D721Med (cell line): Measurements from ENCODE around the gene CFAP210.
A peak's percentile ranks its signal among the peaks of the same experiment; 100 is the strongest.
"Not testable (repeated sequence)": the region's sequence is repeated elsewhere in the genome, so short reads cannot be mapped to it uniquely, and the experiment has no call there.

ENCODE experiments used
- DNase-seq: peaks from one replicate; pipeline ENCODE4 v3.0.0; 2011; ENCODE audit warnings: low spot score; ENCODE audit not compliant: insufficient read length
- FAIRE-seq: peaks from 2 replicates; lab custom pipeline; 2011; peaks lifted over from hg19 to GRCh38; lab: Jason Lieb, UNC
- TF ChIP-seq, protein P1 (sequence below): IDR thresholded peaks from 2 replicates; pipeline ENCODE4 v1.5.1; 2012; ENCODE audit warnings: mild to moderate bottlenecking, control low read depth; ENCODE audit not compliant: insufficient read depth; ENCODE audit errors: missing control alignments

CFAP210 gene

GRCh38 chr2:169704160-169704708, 10.0 kb upstream of the CFAP210 start:
- FAIRE-seq (no peak), DNase-seq (no peak)
- TF ChIP-seq, protein P1, sequence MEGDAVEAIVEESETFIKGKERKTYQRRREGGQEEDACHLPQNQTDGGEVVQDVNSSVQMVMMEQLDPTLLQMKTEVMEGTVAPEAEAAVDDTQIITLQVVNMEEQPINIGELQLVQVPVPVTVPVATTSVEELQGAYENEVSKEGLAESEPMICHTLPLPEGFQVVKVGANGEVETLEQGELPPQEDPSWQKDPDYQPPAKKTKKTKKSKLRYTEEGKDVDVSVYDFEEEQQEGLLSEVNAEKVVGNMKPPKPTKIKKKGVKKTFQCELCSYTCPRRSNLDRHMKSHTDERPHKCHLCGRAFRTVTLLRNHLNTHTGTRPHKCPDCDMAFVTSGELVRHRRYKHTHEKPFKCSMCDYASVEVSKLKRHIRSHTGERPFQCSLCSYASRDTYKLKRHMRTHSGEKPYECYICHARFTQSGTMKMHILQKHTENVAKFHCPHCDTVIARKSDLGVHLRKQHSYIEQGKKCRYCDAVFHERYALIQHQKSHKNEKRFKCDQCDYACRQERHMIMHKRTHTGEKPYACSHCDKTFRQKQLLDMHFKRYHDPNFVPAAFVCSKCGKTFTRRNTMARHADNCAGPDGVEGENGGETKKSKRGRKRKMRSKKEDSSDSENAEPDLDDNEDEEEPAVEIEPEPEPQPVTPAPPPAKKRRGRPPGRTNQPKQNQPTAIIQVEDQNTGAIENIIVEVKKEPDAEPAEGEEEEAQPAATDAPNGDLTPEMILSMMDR = no peak

- DNase-seq (no peak), FAIRE-seq (no peak)
- TF ChIP-seq, protein P1 = no peak
Observed at GRCh38 chr2:169702996-169703395, 8.8 kb upstream of the CFAP210 start.

- FAIRE-seq = not testable (repeated sequence)
Observed at GRCh38 chr2:169699173-169699572, 5.0 kb upstream of the CFAP210 start.

DNA sequence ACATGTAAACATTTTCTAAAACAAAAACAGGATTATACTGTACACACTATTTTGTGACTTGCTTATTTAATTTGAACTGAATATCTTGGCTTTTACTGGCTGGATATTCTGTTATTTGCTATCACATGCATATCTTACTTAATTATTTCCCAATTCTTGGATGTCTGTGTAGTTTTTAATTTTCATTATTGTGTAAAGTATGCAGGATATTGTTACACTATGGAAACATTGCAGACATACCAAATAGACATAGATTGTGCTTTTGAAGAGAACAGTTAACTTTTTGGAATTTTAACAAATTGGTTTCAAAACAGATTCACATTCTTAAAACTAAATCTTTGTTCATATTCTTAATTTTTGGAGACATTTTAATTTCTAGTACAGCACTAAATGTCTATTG, 2.2 kb upstream of the CFAP210 start:
- FAIRE-seq = no peak
- TF ChIP-seq, protein P1 = no peak
- DNase-seq = no peak

More at GRCh38 chr2:169699173-169699572, 5.0 kb upstream of the CFAP210 start:
- DNase-seq = not testable (repeated sequence)

DNA sequence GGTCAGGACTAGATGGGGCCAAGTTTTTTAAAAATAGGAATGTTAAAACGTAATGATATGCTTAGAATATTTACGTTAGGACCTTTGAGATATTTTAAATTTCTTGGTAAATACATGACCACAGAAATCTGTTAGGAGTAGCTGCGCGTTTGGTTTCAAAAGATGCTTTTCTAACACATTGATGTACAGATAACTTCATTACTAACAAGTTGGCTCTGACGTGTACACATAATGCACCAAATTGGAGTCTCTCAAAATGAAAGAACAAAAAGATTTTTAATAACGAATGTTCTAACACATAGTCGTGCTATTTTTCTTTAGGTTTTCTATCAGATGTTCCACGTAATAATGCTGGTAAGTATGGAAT, 672 bp upstream of the CFAP210 start:
- TF ChIP-seq, protein P1 = no peak
- peak; percentile 75 for FAIRE-seq

DNA sequence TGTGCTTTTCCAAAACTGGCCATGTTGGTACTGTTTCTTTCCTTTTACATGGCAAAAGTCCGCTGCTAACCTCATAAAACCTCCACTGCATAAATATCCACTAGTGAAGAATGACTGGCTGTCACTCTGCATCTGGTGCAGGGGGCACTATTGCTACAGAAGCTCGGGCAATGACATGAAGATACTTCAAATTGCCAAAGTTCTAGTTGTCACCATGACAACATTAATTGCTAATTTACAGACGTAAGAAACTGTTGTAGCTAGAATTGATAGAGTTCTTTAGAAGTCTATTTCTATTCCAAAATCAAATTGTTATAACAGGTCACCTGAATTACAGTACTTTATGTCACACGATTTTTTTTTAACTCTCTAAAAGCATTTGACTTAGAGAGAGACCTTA, 845 bp downstream of the CFAP210 start:
- FAIRE-seq = no peak
- no peak for DNase-seq
- TF ChIP-seq, protein P1 = peak; percentile 51

More for the DNA sequence above, 672 bp upstream of the CFAP210 start:
- no peak for DNase-seq

- FAIRE-seq = no peak
- no peak for DNase-seq
- TF ChIP-seq, protein P1 = no peak
Observed at GRCh38 chr2:169692718-169693117, 1.5 kb downstream of the CFAP210 start.

DNA sequence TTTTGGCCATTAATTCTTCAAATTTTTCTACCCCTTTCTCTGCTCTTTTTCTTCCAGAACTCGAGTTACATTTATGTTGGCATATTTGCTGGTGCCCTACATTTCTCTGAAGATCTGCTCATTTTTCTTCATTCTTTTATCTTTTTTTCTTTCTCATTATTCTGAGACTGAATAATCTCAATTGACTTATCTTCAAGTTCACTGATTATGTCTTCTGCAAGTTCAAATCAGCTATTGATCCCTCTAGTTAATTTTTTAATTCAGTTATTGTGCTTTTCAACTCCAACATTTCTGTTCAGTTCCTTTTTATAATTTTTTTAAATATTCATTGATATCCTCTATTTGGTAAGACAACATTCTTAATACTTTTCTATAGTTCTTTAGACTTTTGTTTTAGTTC, 3.2 kb downstream of the CFAP210 start:
- TF ChIP-seq, protein P1 = no peak
- FAIRE-seq = no peak
- DNase-seq = no peak

DNA sequence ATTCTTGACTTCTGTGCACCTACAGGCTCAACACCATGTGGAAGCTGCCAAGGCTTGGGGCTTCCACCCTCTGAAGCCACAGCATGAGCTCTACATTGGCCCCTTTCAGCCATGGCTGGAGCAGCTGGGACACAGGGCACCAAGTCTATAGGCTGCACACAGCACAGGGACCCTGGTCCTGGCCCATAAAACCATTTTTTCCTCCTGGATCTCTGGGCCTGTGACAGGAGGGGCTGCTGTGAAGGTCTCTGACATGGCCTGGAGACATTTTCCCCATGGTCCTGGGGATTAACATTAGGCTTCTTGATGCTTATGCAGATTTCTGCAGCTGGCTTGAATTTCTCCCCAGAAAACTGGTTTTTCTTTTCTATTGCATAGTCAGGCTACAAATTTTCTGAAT, 6.3 kb downstream of the CFAP210 start:
- FAIRE-seq = not testable (repeated sequence)

GRCh38 chr2:169686825-169687224, 7.4 kb downstream of the CFAP210 start:
- DNase-seq, FAIRE-seq: not testable (repeated sequence)

More for the DNA sequence above, 6.3 kb downstream of the CFAP210 start:
- DNase-seq = not testable (repeated sequence)

DNA sequence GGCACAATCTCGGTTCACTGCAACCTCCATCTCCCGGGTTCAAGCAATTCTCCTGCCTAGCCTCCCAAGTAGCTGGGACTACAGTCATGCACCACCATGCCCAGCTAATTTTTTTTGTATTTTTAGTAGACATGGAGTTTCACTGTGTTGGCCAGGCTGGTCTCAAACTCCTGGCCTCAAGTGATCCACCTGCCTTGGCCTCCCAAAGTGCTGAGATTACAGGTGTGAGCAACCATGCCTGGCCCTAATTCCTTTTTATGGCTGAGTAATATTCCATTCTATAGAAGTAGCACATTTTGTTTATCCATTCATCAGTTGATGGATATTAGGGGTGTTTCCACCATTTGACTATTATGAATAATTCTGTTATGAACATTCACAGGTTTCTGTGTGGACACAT, 9.5 kb downstream of the CFAP210 start:
- FAIRE-seq = not testable (repeated sequence)

More for the DNA sequence above, 9.5 kb downstream of the CFAP210 start:
- DNase-seq = not testable (repeated sequence)
